Stimulated activated naive CD4-positive, alpha-beta T cell treated with Interleukin-2 at 50 U/mL for 16 hours (primary cell): ENCODE data around the gene IGF1R.
"Not testable (repeated sequence)": the region's sequence is repeated elsewhere in the genome, so short reads cannot be mapped to it uniquely, and the experiment has no call there.

Experiments
- DNase-seq: peaks from one replicate; lab custom pipeline; 2025; lab: John Stamatoyannopoulos, UW

IGF1R gene

GRCh38 chr15:98964466-98965133, 316.3 kb downstream of the IGF1R start:
- DNase-seq: no peak

DNA sequence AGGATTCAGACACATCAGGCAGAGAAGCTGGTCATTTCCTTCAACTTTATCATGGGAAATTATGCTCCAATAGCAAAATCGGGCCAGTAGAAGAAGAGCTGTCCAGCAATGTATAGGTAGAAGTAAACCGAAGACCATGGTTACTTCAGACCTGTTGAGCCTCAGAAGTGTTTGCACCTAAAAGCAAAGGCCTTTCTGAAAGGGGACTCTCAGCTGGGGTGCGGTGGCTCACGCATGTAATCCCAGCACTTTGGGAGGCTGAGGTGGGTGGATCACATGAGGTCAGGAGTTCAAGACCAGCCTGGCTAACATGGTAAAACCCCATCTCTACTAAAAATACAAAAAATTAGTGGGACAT, 316.8 kb downstream of the IGF1R start:
- DNase-seq: not testable (repeated sequence)

DNA sequence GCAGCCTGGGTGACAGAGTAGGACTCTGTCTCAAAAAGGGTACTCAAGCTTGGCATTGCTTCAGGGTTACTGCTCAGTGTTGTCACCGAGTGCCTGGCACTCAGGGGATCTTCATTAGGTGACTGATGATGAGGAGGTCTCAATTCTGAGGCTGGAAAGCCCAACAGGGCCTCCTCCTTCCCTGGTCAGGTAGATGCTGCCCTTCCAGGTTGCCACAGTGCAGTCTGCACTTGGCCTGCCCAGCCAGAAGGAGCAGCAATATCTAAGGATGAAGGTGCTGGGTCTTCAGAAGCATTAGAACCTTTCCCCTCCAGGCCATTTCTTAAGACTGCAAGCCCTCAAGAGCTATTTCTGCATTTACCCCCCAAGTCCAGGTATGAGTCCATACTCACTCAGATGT, 317.3 kb downstream of the IGF1R start:
- no peak for DNase-seq

DNA sequence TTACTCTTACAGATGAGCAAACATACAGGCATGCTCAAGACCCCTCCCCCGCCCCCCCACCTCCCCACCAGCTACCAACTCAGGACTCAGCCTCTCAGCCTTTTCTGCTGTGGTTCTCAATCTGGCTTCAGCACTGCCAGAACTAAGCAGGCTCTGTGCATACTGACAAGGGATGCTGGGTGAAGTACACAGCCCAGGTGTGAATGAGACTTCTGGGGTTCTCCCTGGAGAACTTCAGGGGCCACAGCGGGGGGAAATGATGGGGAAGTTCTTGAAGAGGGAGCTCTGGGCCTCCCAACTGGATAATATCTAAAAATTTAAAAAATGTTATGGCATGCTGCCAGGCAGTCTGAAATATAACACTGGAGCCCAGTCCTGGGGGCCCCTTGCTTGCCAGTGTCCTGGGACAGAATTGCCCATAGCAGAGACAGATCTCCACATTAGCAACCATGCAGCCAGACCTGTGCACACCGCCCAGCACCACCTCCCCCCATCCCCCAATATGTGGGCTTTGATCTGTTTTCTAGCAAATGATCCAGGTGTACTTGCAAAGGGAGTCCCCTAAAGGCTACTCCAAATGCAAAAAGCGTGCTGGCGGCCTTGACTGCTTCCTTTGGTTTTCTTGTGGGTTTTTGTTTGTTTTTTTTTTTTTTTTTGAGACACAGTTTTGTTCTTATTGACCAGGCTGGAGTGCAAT, 317.9 kb downstream of the IGF1R start:
- DNase-seq: no peak

- DNase-seq: no peak
Measured at GRCh38 chr15:98967096-98967495, 318.8 kb downstream of the IGF1R start.

DNA sequence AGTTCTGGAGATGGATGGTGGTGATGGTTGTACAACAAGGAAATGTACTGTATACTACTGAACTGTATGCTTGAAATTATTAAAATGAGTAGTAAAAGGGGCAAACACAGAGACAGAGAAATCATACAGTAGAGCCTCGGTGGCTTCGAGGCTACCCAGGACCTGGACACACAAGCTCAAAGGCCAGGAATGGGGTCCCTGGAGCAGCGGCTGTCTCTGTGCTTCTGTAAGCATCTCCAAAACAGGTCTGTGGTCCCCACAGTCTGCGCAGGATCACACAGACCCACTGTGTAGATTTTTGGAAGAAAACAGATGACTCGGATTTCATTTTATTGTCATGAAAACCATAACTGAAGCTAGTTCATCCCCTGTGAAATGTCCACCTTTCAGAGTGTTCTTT, 319.6 kb downstream of the IGF1R start:
- DNase-seq: no peak

DNA sequence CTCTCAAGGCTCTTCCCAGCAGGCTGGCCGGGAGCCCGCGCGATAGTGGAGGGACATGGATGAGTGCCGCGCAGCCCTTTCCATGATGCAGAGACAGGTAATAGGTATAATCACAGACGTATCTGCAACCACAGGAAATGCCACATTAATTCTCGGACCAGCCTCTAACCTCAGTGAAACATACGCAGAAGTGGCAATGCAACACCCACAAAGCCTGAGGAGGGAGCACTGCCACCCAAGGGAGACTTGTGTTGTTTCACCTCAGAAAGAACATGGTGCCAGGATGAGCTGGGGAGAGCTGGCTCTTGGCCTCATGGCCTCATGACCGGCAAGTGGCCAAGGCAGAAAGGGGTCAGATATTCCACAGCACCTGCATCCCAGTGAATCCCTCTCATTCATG, 320.2 kb downstream of the IGF1R start:
- no peak for DNase-seq

DNA sequence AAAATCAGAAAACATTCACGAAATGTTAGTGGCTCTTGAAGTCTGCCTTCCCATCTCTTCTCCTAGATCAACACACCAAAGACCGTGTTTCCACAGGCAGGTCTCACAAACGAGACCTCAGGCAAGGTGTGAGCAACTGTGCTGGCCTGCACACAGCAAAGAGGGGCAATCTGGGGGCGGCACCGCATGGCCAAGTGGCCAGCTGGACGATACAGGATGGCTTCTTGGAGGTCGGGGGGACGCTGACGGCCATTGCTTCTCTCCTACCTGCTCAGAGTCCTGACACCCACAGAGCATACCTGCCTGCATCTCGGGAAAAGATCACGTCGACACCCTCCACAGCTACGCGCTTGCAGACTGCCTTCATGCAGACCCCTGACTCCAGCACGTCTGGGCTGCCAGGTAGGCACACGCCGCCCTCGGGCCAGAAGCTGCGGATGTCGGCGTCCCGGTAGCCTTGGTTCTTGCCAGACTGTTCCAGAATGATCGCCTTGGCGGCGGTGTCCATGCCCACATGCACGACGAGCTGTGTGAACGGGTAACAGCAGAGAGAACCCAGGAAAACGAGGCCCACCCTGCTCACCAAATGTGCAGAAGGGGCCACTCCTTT, 320.9 kb downstream of the IGF1R start:
- no peak for DNase-seq

- DNase-seq: no peak
Measured at GRCh38 chr15:98970799-98971198, 322.5 kb downstream of the IGF1R start.

- no peak for DNase-seq
Measured at GRCh38 chr15:98976500-98976899, 328.2 kb downstream of the IGF1R start.

- no peak for DNase-seq
Measured at GRCh38 chr15:98977441-98977840, 329.1 kb downstream of the IGF1R start.

GRCh38 chr15:98978153-98978552, 329.8 kb downstream of the IGF1R start:
- no peak for DNase-seq

DNA sequence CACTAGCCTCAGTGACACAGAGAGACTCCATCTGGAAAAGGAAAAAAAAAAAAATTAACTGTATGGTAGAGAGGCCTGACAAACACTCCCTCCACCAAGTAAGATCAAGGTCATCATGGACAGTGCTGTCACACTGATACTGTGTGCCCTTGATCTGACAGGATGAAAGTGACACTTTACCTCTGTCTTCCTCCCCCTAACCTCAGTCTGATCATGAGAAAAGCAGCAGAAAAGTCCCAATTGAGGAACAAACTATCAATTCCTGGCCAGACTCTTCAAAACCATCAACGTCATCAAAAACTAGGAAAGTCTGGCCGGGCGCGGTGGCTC, 332.5 kb downstream of the IGF1R start:
- DNase-seq: no peak

- no peak for DNase-seq
Measured at GRCh38 chr15:98981851-98982722, 333.7 kb downstream of the IGF1R start.

DNA sequence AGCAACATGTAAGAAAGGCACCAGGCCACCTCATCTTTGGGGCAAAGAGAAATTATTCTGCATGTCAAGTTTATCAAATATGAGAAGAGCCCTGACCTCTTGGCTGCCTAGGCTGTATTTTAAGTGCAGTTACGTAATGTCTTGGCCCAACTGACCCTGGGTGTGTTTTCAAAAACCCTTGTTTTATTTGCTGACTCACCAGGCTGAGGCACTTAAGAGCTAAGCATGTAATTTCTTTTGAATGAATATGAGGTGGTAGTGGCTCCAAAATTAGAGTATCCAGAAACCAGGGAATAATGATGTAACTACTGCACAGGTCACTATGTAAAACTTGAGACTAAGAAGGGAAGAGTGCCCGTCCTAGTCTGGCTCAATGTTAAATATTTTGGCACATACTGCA, 335.0 kb downstream of the IGF1R start:
- DNase-seq: no peak

- DNase-seq: no peak
Measured at GRCh38 chr15:98986281-98986680, 337.9 kb downstream of the IGF1R start.

- no peak for DNase-seq
Measured at GRCh38 chr15:98994892-98995291, 346.6 kb downstream of the IGF1R start.

DNA sequence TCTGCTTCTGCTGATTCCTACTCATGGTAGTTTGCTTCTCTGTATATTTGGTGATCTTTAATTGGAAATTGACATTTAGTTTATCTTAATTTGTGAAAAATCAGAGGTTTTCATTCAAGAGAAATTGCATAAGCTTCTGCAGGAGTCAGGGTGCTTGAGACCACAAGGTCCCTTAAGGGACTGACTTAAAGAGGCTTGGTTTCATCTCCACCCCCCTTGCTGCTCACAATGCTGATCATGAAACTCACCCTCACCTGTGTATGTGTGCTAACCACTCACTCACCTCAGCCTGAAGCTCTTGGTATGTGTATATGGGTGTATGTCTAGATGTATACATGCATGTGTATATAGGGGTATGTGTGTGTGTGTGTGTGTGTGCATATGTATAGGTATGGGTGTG, 347.8 kb downstream of the IGF1R start:
- DNase-seq: no peak

- DNase-seq: no peak
Measured at GRCh38 chr15:98996624-98997023, 348.3 kb downstream of the IGF1R start.

DNA sequence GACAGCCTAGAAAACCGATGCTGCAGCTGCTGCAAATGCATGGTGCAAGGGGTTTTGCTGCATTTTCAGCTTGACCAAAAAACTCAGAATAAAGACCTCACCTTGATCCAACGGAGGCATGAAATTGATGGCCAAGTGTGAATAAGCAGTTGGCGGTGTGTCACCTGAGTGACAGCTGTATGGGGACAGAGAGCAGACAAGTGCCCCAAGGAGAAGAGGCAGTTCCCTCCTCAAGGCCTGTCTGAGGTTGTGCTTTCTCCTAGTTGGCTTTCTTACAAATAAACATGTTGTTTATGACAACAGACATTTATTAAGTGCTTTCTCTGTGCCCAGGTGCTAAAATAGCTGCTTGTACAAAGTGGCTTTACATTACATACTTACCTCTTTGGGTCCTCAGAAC, 349.0 kb downstream of the IGF1R start:
- no peak for DNase-seq

DNA sequence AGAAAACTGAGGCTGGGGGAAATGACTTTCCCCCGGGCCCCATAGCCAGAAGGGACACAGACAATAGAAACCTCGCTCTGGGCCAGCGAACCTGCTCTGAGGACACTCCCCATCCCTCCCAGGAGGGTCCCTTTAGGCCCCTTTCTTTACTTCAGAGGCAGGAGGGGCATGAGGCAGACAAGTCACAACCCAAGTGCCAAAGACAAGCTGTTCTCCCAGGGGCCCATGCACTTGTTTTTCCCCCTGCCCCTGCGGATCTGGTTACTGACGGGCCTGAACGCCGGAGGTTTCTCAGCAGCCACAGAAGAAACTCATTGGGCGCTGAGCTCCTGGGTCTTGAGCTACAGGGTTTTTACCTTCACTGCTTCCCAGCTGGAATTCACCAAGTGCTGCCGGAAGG, 349.4 kb downstream of the IGF1R start:
- no peak for DNase-seq

DNA sequence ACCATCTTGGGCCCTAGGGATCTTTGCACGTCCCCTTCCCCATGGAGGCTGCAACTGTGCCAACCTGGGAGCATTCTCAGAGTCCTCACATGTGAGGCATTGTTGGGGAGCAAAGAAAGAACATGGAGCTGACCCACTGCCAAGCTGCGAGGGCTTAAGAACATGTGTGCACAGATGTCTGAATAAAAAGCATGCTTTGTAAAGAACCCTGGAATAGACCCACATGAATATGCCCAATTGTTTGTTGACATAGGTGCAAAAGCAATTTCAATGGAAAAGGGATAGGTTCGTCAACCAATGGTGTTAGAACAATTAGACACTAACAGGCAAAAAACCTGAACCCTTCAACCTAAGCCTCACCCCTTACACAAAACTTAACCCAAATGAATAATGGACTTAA, 349.9 kb downstream of the IGF1R start:
- DNase-seq: no peak

- DNase-seq: no peak
Measured at GRCh38 chr15:98999233-98999632, 350.9 kb downstream of the IGF1R start.
